ENCODE measurements around the gene TTLL5.
A peak's percentile ranks its signal among the peaks of the same experiment; 100 is the strongest.

TTLL5 gene

GRCh38 chr14:75747899-75748298 lies 86.9 kb downstream of the TTLL5 start:
- H3K36me3 ChIP-seq (replicated peaks), result peaks cover 3% of the 10 kb centered on the region
- DNase-seq, result no peak
- in situ Hi-C loops (cut with HindIII; ENCODE audit: low pct_ligation_motif_present, low sequenced_read_pairs), result no loop called here

DNA sequence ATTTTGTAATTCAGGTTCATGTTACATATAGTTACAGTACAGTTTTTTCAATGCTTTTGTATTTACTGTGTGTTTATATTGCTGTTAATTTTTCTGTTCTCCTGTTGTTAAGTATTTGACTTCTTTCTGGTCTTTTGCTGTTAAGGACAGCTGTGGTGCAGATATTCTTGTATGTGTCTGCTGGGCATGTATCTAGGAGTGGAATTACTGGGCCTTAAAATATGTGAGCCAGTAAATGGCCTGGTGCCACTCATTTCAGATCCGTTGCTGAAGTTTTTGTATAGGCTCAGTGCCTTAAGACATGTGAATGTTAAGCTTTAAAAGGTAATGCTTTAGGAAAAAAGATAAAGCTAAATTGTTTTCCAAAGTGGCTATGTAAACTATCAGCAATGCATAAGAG lies 87.3 kb downstream of the TTLL5 start:
- Histone ChIP-seq H3K4me3 (ENCODE audit: low read depth, low read length) (no peak overlapping the region), H3K27ac (no peak overlapping the region), H3K36me3 (replicated peaks) (peaks cover 3% of the 10 kb centered on the region), H3K27me3 (replicated peaks) (no peaks in the 10 kb centered on the region)
- in situ Hi-C loops (cut with HindIII; ENCODE audit: low pct_ligation_motif_present, low sequenced_read_pairs), result no loop called here
- no peak for TF ChIP-seq CTCF (IDR thresholded peaks at IDR 0.05; ENCODE audit: low read depth, low read length, missing control alignments)
- no peak for DNase-seq

More at GRCh38 chr14:75747899-75748298, 86.9 kb downstream of the TTLL5 start:
- Histone ChIP-seq H3K27me3 (replicated peaks) (no peaks in the 10 kb centered on the region), H3K4me3 (ENCODE audit: low read depth, low read length) (no peak overlapping the region), H3K27ac (no peak overlapping the region)
- TF ChIP-seq CTCF (IDR thresholded peaks at IDR 0.05; ENCODE audit: low read depth, low read length, missing control alignments), result no peak

DNA sequence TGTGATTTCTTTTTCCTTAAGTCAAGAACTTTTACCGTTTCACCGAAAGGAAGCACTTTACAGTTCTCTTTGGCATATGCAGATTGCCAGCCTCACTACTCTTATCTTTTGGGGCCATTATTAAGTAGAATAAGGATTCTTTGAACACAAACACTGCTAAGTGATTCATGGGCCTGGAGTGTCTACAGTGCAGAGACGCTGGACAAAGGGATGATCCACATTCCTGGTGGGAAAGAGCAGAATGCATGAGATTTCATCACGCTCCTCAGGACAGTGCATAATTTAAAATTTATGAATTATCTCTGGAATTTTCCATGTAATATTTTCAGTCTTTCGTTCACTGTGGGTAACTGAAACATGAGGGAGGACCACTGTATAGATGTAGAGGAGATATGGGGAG lies 90.2 kb downstream of the TTLL5 start:
- Histone ChIP-seq H3K36me3 (replicated peaks) (no peaks in the 10 kb centered on the region), H3K4me3 (ENCODE audit: low read depth, low read length) (no peak overlapping the region), H3K27me3 (replicated peaks) (no peaks in the 10 kb centered on the region), H3K27ac (no peak overlapping the region)
- in situ Hi-C loops (cut with HindIII; ENCODE audit: low pct_ligation_motif_present, low sequenced_read_pairs), result no loop called here
- no peak for TF ChIP-seq CTCF (IDR thresholded peaks at IDR 0.05; ENCODE audit: low read depth, low read length, missing control alignments)
- DNase-seq, result peak; percentile 22

DNA sequence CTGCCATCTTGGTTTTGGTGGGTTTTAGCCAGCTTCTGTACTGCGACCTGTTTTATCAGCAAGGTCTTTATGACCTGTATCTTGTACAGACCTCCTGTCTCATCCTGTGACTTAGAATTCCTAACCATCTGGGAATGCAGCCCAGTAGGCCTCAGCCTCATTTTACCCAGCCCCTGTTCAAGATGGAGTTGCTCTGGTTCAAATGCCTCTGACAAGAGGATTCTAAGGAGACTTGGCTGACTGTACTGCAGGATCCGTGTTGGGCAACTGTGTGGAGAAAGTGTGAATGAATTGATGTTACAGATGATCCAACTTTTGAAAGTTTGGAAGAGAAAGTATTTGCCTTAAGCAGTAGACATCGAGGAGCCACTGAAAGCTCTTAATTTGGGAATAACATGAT lies 91.0 kb downstream of the TTLL5 start:
- Histone ChIP-seq H3K27me3 (replicated peaks) (no peaks in the 10 kb centered on the region), H3K36me3 (replicated peaks) (no peaks in the 10 kb centered on the region), H3K27ac (no peak overlapping the region), H3K4me3 (ENCODE audit: low read depth, low read length) (no peak overlapping the region)
- no peak for TF ChIP-seq CTCF (IDR thresholded peaks at IDR 0.05; ENCODE audit: low read depth, low read length, missing control alignments)
- no peak for DNase-seq
- in situ Hi-C loops (cut with HindIII; ENCODE audit: low pct_ligation_motif_present, low sequenced_read_pairs), result no loop called here

- no peak for DNase-seq
- Histone ChIP-seq H3K36me3 (replicated peaks) (no peaks in the 10 kb centered on the region), H3K27ac (no peak overlapping the region), H3K27me3 (replicated peaks) (no peaks in the 10 kb centered on the region), H3K4me3 (ENCODE audit: low read depth, low read length) (no peak overlapping the region)
- TF ChIP-seq CTCF (IDR thresholded peaks at IDR 0.05; ENCODE audit: low read depth, low read length, missing control alignments), result no peak
- in situ Hi-C loops (cut with HindIII; ENCODE audit: low pct_ligation_motif_present, low sequenced_read_pairs), result no loop called here
Observed at GRCh38 chr14:75752907-75753594, 92.0 kb downstream of the TTLL5 start.

DNA sequence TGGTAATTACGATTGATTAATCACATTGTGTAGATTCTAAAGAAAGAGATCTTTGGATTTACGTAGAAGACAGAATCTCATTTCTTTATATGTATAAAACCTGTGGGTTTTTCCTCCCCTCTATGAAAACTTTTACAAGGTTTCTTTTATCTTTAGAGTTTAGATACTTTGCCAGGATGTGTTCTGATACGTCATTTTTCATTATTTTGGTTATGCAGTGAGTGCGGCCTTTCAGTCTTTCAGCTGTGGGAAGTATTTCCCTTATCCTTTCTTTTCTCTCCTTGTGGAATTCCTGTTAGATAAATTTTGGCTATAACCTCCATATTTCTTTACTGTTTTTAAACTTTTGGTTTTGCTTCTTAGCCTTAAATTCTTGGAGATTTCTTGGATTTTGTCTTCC lies 92.7 kb downstream of the TTLL5 start:
- Histone ChIP-seq H3K36me3 (replicated peaks) (no peaks in the 10 kb centered on the region), H3K27me3 (replicated peaks) (no peaks in the 10 kb centered on the region), H3K4me3 (ENCODE audit: low read depth, low read length) (no peak overlapping the region), H3K27ac (no peak overlapping the region)
- in situ Hi-C loops (cut with HindIII; ENCODE audit: low pct_ligation_motif_present, low sequenced_read_pairs), result no loop called here
- no peak for DNase-seq
- no peak for TF ChIP-seq CTCF (IDR thresholded peaks at IDR 0.05; ENCODE audit: low read depth, low read length, missing control alignments)

All from brain microvascular endothelial cell (primary cell).